Measurements from ENCODE around the gene ASB5.
"Not testable (repeated sequence)": the region's sequence is repeated elsewhere in the genome, so short reads cannot be mapped to it uniquely, and the experiment has no call there.

- not testable (repeated sequence) for TF ChIP-seq CTCF, POLR2A (IDR thresholded peaks at IDR 0.05)
Observed at GRCh38 chr4:176295907-176296306, 26.9 kb upstream of the ASB5 start.
